GM19023 (cell line): ENCODE measurements around the gene POMT1.
"Not testable (repeated sequence)": the region's sequence is repeated elsewhere in the genome, so short reads cannot be mapped to it uniquely, and the experiment has no call there.

Source experiments
- ATAC-seq: cut with Tn5 transposase; IDR thresholded peaks from one replicate; pipeline ENCODE4 v1.9.1; 2021; ENCODE audit warnings: mild to moderate bottlenecking, moderate library complexity; ENCODE audit not compliant: unreplicated experiment

POMT1 gene

GRCh38 chr9:131502781-131503625 lies at the start of gene POMT1:
TSS of gene POMT1 (plus strand) at chr9:131502918. CDS start at chr9:131504219, 1,301 bp downstream.
- peak; percentile 73 for ATAC-seq

GRCh38 chr9:131454028-131454427 lies 48.7 kb upstream of the POMT1 start:
- no peak for ATAC-seq

GRCh38 chr9:131455655-131456054 lies 47.1 kb upstream of the POMT1 start:
- ATAC-seq: not testable (repeated sequence)

- no peak for ATAC-seq
These were observed 45.0 kb upstream of the POMT1 start for GRCh38 chr9:131457746-131458145.

- ATAC-seq: no peak
These were observed 43.7 kb upstream of the POMT1 start for GRCh38 chr9:131459056-131459455.

- ATAC-seq: no peak
These were observed 41.6 kb upstream of the POMT1 start for GRCh38 chr9:131461166-131461565.

GRCh38 chr9:131464354-131465000 lies 38.2 kb upstream of the POMT1 start:
- no peak for ATAC-seq

GRCh38 chr9:131465401-131465800 lies 37.3 kb upstream of the POMT1 start:
- no peak for ATAC-seq

- ATAC-seq: no peak
These were observed 35.3 kb upstream of the POMT1 start for GRCh38 chr9:131467214-131467935.

GRCh38 chr9:131468031-131468430 lies 34.7 kb upstream of the POMT1 start:
- ATAC-seq: no peak

GRCh38 chr9:131469356-131469755 lies 33.4 kb upstream of the POMT1 start:
- no peak for ATAC-seq

- no peak for ATAC-seq
These were observed 32.8 kb upstream of the POMT1 start for GRCh38 chr9:131469951-131470350.

- no peak for ATAC-seq
These were observed 32.1 kb upstream of the POMT1 start for GRCh38 chr9:131470581-131470991.

- ATAC-seq: not testable (repeated sequence)
These were observed 30.6 kb upstream of the POMT1 start for GRCh38 chr9:131472085-131472484.

- no peak for ATAC-seq
These were observed 29.4 kb upstream of the POMT1 start for GRCh38 chr9:131473198-131473885.

- no peak for ATAC-seq
These were observed 28.8 kb upstream of the POMT1 start for GRCh38 chr9:131473891-131474290.

GRCh38 chr9:131474711-131475110 lies 28.0 kb upstream of the POMT1 start:
- ATAC-seq: no peak

GRCh38 chr9:131475111-131475955 lies 27.4 kb upstream of the POMT1 start:
- ATAC-seq: no peak

- ATAC-seq: no peak
These were observed 26.6 kb upstream of the POMT1 start for GRCh38 chr9:131475956-131476776.
